Pancreas (tissue), 10 donors: ENCODE data around the gene MADD. TPM values are rescaled to one million over a fixed set of nuclear protein-coding genes. Genes with fewer than 3 reads are reported as not detected.
A peak's percentile ranks its signal among the peaks of the same experiment; 100 is the strongest.

Source experiments
- ATAC-seq, 4 donors: fragments of 200-7000 bp; cut with Tn5 transposase; one replicate each; pipeline versions ENCODE4 v1.8.0 to v1.9.1; 2020; ENCODE audit warnings: mild to moderate bottlenecking in 4 of 4, moderate library complexity in 4 of 4
- DNase-seq, 6 donors: peaks; one replicate each; pipeline ENCODE4 v3.0.0-alpha.2; 2020
- FAIRE-seq: peaks from 2 replicates; lab custom pipeline; 2012; peaks lifted over from hg19 to GRCh38; lab: Jason Lieb, UNC
- H3K27ac ChIP-seq, 4 donors: fragments of 200-600 bp; sonication (generic); 1 replicate in 3 of 4; 2 replicates in 1 of 4; pipeline versions ENCODE4 v1.5.0 to v1.8.0; 2020
- H3K27me3 ChIP-seq, 4 donors: fragments of 200-600 bp; one replicate each; pipeline ENCODE4 v1.8.0; 2021
- H3K36me3 ChIP-seq, 3 donors: fragments of 200-600 bp; sonication (generic) in 1 of 3; one replicate each; pipeline versions ENCODE4 v1.5.0 to v1.8.0; 2020 to 2021
- H3K4me1 ChIP-seq, 3 donors: fragments of 200-600 bp; one replicate each; pipeline ENCODE4 v1.8.0; 2021
- H3K4me3 ChIP-seq, 4 donors: fragments of 200-600 bp; sonication (generic) in 2 of 4; one replicate each; pipeline versions ENCODE4 v1.5.0 to v1.8.0; 2020 to 2021
- H3K9me3 ChIP-seq, 4 donors: fragments of 200-600 bp; one replicate each; pipeline ENCODE4 v1.8.0; 2021
- CTCF ChIP-seq, 4 donors: fragments of 200-600 bp; sonication (generic) in 3 of 4; IDR thresholded peaks; one replicate each; pipeline versions ENCODE4 v1.5.0 to v1.8.0; 2021; ENCODE audit warnings: antibody characterized with exemption in 4 of 4
- WGBS, 2 donors: extraction: QIAGEN DNeasy Blood & Tissue Kit; methylation state at CpG; one replicate each; pipeline ENCODE4 v1.1.7; 2013; 5-methylcytosine and 5-hydroxymethylcytosine counted together
- intact Hi-C, 3 donors: fragments of 100-400 bp; cut with DNase I; formaldehyde crosslinking; loops; one replicate each; pipeline versions ENCODE4 v1.11.1 to v1.14.2; 2022
- polyA plus RNA-seq, 2 donors: library from polyadenylated mRNA; stranded (reverse); fragments of 200-250 nt; gene quantifications; one replicate each; pipeline ENCODE4 v1.2.3, GENCODE V29; 2013
- total RNA-seq, 6 donors: library from RNA; stranded (reverse); fragmentation: NEBNext Ultra II Directional in 4 of 6; extraction: Animal tissue kit (Norgen Biotek cat#: 25700) in 4 of 6; gene quantifications; one replicate each; pipeline versions ENCODE4 v1.2.1 to v1.2.4, GENCODE V29; 2021 to 2023
- donor health status: healthy with polysubstance abuse.
- donor health status: DM: no; HTN: no; CAD: no; lungs with moderate emphysema.
- donor health status: DM: no; HTN: no; CAD: no.
- donor health status: control.
- donor health status: control.
- donor health status: Bipolar disorder and iron deficiency.
- donor health status: DM: yes; HTN: yes; CAD: no.
- donor health status: DM: no; HTN: no; CAD: no.
- donor health status: DM: no; HTN: no; CAD: no.
- donor health status: DM: yes; HTN: yes; CAD: no.

The MADD gene
- total and polyA plus RNA-seq, 8 donors = 15.0 to 36.9 (median 21.3) TPM

- intact Hi-C loops = no loop called here
- DNase-seq (no peak), FAIRE-seq (no peak), ATAC-seq (no peak)
- Histone ChIP-seq H3K27ac (no peak overlapping the region), H3K27me3 (no peaks in the 10 kb centered on the region), H3K9me3 (no peaks in the 10 kb centered on the region), H3K36me3 (no peaks in the 10 kb centered on the region), H3K4me1 (peaks cover 0 to 8% (median 8%) of the 10 kb centered on the region in 3 donors), H3K4me3 (no peak overlapping the region)
- WGBS, 2 donors = 76 to 82% methylated on average over 5 of the region's 5 CpGs
- no peak for TF ChIP-seq CTCF (IDR thresholded peaks at IDR 0.05)
These were observed 77.2 kb downstream of the MADD start for GRCh38 chr11:47347137-47347536.

- ATAC-seq (no peak), DNase-seq (peak in 1 of 6 donors; percentile 78), FAIRE-seq (no peak)
- intact Hi-C loops = no loop called here
- H3K9me3 ChIP-seq = no peaks in the 10 kb centered on the region
- H3K27me3 ChIP-seq = no peaks in the 10 kb centered on the region
- no peak overlapping the region for H3K4me3 ChIP-seq
- no peaks in the 10 kb centered on the region for H3K36me3 ChIP-seq
- no peak overlapping the region for H3K27ac ChIP-seq
- TF ChIP-seq CTCF (IDR thresholded peaks at IDR 0.05) = no peak
- WGBS, 2 donors = 80 to 82% methylated on average over 24 of the region's 24 CpGs
- H3K4me1 ChIP-seq = peaks cover 0 to 10% (median 8%) of the 10 kb centered on the region in 3 donors
These were observed 78.3 kb downstream of the MADD start for GRCh38 chr11:47348131-47348802.

GRCh38 chr11:47348859-47349258 is 78.9 kb downstream of the MADD start:
- H3K4me3 ChIP-seq = no peak overlapping the region
- H3K27ac ChIP-seq = no peak overlapping the region
- 73 to 77% methylated on average over 8 of the region's 8 CpGs for WGBS, 2 donors
- intact Hi-C loops = no loop called here
- no peak for TF ChIP-seq CTCF (IDR thresholded peaks at IDR 0.05)
- DNase-seq (no peak), FAIRE-seq (no peak), ATAC-seq (no peak)
- H3K4me1 ChIP-seq = peaks cover 0 to 10% (median 8%) of the 10 kb centered on the region in 3 donors
- H3K27me3 ChIP-seq = no peaks in the 10 kb centered on the region
- no peaks in the 10 kb centered on the region for H3K9me3 ChIP-seq
- no peaks in the 10 kb centered on the region for H3K36me3 ChIP-seq

GRCh38 chr11:47349521-47350095 is 79.7 kb downstream of the MADD start:
- H3K4me3 ChIP-seq = no peak overlapping the region
- peak in 1 of 6 donors; percentile 70 for DNase-seq
- WGBS, 2 donors = 91 to 93% methylated on average over 23 of the region's 23 CpGs
- no peaks in the 10 kb centered on the region for H3K27me3 ChIP-seq
- peaks cover 0 to 10% (median 8%) of the 10 kb centered on the region in 3 donors for H3K4me1 ChIP-seq
- H3K27ac ChIP-seq = no peak overlapping the region
- ATAC-seq = no peak
- no peaks in the 10 kb centered on the region for H3K9me3 ChIP-seq
- no peak for TF ChIP-seq CTCF (IDR thresholded peaks at IDR 0.05)
- FAIRE-seq = no peak
- H3K36me3 ChIP-seq = no peaks in the 10 kb centered on the region
- intact Hi-C loops = loop anchor here in 1 of 3 donors (10.0 kb wide), 1 partner anchor 175 kb away; the partner anchor contains the start of gene ARFGAP2

DNA sequence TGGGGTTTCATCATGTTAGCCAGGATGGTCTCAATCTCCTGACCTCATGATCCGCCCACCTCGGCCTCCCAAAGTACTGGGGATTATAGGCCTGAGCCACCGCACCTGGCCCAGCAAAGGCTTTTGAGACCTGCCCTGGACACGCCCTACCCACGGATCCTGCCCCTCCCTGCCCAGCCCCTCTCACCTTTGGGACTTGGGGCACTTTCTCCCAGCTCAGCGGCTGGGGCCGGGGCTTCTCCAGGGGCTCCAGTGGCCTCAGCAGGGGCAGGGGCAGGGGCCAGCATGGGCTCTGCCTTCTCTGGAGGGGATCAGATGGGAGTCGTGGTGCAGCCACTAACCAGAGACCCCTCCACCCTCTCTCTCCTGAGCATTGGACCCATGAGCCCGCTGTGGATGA is 80.4 kb downstream of the MADD start:
- 94 to 98% methylated on average over 9 of the region's 9 CpGs for WGBS, 2 donors

More for the DNA sequence above, 80.4 kb downstream of the MADD start:
- FAIRE-seq (no peak), DNase-seq (peak in 1 of 6 donors; percentile 58), ATAC-seq (no peak)
- H3K36me3 ChIP-seq = no peaks in the 10 kb centered on the region
- no peaks in the 10 kb centered on the region for H3K9me3 ChIP-seq
- H3K27ac ChIP-seq = no peak overlapping the region
- intact Hi-C loops = loop anchor here in 1 of 3 donors (10.0 kb wide), 1 partner anchor 176 kb away; the partner anchor contains the start of gene ARFGAP2
- TF ChIP-seq CTCF (IDR thresholded peaks at IDR 0.05) = no peak
- H3K4me3 ChIP-seq = no peak overlapping the region
- peaks cover 0 to 10% (median 8%) of the 10 kb centered on the region in 3 donors for H3K4me1 ChIP-seq
- H3K27me3 ChIP-seq = no peaks in the 10 kb centered on the region
